Adipocyte (in vitro differentiated cells): ENCODE results near the gene PRDX5.
A peak's percentile ranks its signal among the peaks of the same experiment; 100 is the strongest.

Experiments
- DNase-seq: peaks from one replicate; pipeline ENCODE4 v3.0.0-alpha.2; 2015; ENCODE audit warnings: low read depth
- H3K27me3 ChIP-seq: replicated peaks from 2 replicates; pipeline ENCODE4 v1.7.0; 2013; ENCODE audit warnings: mild to moderate bottlenecking, low read length, moderate library complexity; ENCODE audit not compliant: control insufficient read depth, insufficient read depth
- H3K36me3 ChIP-seq: 2 replicates; pipeline ENCODE4 v1.7.0; 2013; ENCODE audit warnings: low read length, mild to moderate bottlenecking, moderate library complexity; ENCODE audit not compliant: control insufficient read depth, insufficient read depth, severe bottlenecking
- H3K4me1 ChIP-seq: 2 replicates; pipeline ENCODE4 v1.7.0; 2013; ENCODE audit warnings: mild to moderate bottlenecking, low read length, moderate library complexity; ENCODE audit not compliant: control insufficient read depth, insufficient read depth
- H3K4me3 ChIP-seq: 2 replicates; pipeline ENCODE4 v1.7.0; 2013; ENCODE audit warnings: mild to moderate bottlenecking, low read length, moderate library complexity
- H3K9ac ChIP-seq: 2 replicates; pipeline ENCODE4 v1.7.0; 2013; ENCODE audit warnings: mild to moderate bottlenecking, low read length, moderate library complexity
- H3K9me3 ChIP-seq: 2 replicates; pipeline ENCODE4 v1.7.0; 2013; ENCODE audit warnings: mild to moderate bottlenecking, low read length, moderate library complexity; ENCODE audit not compliant: control insufficient read depth

The PRDX5 gene

DNA sequence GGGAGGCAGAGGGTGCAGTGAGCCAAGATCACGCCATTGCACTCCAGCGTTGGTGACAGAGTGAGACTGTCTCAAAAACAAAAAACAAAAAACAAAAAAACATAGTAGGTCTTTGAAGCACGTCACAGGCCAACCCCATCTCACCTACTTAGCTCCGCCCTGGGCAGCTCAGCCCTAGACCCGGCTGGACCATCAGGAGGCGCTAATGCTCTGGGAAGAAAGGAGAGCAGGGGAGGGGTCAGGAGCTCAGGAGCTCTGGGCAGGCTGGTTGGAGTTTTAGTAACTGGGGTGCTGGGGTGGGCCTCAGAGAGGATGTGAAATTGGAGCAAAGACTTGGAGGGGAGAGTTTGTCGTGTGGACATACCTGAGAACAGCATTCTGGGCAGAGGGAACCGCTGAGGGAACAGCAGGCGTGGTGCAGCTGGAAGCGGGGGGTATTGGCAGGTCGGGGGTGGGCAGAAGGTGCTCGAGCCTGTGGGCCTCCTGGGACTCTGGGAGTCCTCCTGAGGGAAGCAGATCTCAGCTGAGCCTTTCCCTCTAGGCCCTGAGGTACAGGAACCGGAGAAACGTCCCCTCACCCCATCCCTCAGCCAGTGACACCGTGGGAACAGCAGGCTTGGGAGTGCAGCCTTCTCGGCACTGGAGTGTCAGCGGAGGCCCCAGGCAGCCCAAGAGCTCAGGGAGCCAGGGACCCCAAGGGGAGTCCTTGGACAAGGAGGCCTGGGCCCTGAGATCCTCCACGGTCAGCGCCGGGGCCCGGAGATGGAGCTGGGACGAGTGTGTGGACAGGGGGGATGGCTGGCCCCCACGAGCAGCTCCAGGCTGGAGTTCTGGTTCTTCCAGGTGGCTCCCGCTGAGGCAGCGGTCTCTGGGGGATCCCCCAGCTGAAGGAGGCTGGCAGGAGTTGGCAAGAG is 38.8 kb downstream of the PRDX5 start:
- peak; percentile 52 for DNase-seq

DNA sequence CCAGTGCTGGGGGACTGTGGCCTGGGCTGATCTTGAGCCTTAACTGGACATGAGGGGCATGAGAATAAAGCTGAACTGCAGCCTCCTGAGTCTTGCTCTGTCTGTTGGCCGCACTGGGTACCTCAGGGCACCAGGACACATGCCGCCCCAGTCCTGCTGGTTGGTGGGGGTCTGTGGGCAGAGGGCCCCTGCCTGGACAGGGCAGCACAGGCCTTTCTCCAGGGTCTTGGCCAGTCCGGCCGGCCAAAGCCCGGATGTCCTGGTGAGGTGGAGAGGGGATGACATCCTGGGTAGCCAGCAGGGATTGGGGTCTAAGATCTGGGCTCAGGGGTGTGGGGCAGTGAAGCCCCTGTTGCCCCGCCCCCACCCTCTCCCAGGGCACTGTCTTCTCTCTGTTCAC is 39.5 kb downstream of the PRDX5 start:
- no peak for DNase-seq
- Histone ChIP-seq H3K4me1 (peaks cover 37% of the 10 kb centered on the region), H3K36me3 (peaks cover 17% of the 10 kb centered on the region), H3K4me3 (no peak overlapping the region), H3K9me3 (no peaks in the 10 kb centered on the region), H3K27me3 (no peaks in the 10 kb centered on the region), H3K9ac (no peak overlapping the region)

More for the DNA sequence above, 38.8 kb downstream of the PRDX5 start:
- Histone ChIP-seq H3K9me3 (no peaks in the 10 kb centered on the region), H3K36me3 (peaks cover 10% of the 10 kb centered on the region), H3K4me3 (no peak overlapping the region), H3K9ac (no peak overlapping the region), H3K4me1 (peaks cover 37% of the 10 kb centered on the region), H3K27me3 (no peaks in the 10 kb centered on the region)

DNA sequence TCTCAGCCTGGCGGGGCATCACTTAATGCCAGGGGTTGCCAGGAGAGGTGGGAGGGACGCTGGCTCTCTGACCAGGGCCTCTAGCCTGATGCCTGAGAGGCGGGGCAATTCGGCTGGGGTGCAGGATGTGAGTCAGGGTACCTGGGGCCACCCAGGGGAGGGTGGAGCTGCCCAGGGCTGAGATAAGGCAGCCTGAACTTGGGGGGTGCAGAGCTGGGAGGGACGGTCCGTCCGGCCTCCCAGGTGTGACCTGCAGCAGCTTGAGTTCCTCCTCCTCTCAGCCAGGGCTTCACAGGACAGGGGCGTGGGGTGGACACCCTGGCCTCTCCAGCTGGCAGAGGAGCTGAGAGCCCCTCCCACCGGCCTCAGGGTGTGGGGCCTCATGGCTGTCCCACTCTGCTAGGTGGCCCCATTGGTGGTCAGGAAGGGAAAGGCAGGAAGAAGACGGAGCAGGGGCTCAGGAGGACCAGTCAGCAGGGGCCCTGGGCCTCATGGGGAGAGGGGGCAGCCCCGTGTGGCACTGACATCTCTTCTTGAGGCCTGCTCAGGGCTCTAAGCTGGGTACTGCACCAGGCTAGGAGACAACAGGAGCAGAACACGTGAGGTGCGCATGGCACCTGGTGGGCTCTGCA is 40.1 kb downstream of the PRDX5 start:
- Histone ChIP-seq H3K9ac (peak overlapping the region; percentile 98), H3K27me3 (no peaks in the 10 kb centered on the region), H3K36me3 (peaks cover 23% of the 10 kb centered on the region), H3K4me3 (peak overlapping the region; percentile 97), H3K9me3 (no peaks in the 10 kb centered on the region), H3K4me1 (peaks cover 37% of the 10 kb centered on the region)
- DNase-seq = peak; percentile 4

DNA sequence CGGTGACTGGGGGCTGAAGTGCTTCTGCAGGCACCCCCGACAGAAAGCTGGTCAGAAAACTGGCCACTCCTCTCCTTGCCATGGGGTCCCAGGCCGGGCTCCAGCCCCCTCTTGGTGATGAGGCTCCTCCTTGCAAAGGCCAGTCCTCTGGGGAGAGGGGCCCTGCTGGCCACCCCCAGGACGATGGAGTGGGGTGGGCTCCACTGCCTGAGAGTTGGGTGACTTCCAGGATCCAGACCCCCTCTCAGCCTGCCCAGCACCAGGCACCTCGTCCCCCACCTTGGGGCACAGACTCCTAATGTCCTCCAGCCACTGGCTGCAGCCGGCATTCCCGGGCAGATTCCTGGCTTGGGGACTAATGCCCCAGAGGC is 40.6 kb downstream of the PRDX5 start:
- Histone ChIP-seq H3K27me3 (no peaks in the 10 kb centered on the region), H3K9ac (peak overlapping the region; percentile 98), H3K36me3 (peaks cover 28% of the 10 kb centered on the region), H3K4me1 (peaks cover 37% of the 10 kb centered on the region), H3K4me3 (peak overlapping the region; percentile 97), H3K9me3 (no peaks in the 10 kb centered on the region)
- no peak for DNase-seq

DNA sequence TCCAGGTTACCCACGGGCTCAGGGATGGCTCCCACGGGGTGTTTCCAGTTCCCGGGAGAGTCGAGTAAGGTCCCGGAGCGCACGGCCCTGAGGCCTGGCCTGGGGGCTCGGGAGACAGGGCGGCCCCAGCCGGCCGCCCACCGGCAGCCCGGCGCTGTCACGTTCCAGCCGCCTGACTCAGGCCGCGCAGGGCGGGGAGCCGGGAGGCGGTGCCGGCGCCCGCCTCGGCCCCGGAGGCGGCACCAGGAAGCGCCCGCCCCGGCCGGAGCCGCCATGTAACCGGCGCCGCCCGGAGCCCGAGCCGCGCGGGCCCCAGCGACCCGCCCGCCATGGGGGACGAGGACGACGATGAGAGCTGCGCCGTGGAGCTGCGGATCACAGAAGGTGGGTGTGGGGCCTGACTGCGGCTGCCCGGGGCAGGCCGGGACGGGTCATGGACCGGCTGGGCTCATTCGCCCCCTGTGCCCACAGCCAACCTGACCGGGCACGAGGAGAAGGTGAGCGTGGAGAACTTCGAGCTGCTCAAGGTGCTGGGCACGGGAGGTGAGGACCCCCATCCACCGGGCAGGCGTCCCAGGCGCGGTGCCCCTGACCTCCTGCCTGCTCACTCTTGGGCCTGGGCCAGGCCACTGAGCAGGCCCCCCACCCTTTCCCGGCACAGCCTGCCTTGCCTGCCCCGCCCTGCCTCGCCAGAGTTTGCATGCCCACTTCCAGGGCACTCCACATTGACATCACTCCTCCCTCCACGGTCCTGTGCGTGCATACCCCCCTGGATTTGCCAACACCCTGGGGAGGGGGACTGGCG is 41.2 kb downstream of the PRDX5 start, which contains the start of gene RPS6KA4:
Gene RPS6KA4, plus strand, starts transcription at position 256 of the 805 bp plus-strand sequence. Its CDS starts 74 bp downstream, at position 330.
- peaks cover 34% of the 10 kb centered on the region for H3K36me3 ChIP-seq
- peak within 1 kb of the TSS; percentile 98 for H3K9ac ChIP-seq
- no peaks in the 10 kb centered on the region for H3K9me3 ChIP-seq
- H3K4me3 ChIP-seq = peak within 1 kb of the TSS; percentile 97
- H3K4me1 ChIP-seq = peaks cover 37% of the 10 kb centered on the region
- DNase-seq = peak; percentile 93
- no peaks in the 10 kb centered on the region for H3K27me3 ChIP-seq

DNA sequence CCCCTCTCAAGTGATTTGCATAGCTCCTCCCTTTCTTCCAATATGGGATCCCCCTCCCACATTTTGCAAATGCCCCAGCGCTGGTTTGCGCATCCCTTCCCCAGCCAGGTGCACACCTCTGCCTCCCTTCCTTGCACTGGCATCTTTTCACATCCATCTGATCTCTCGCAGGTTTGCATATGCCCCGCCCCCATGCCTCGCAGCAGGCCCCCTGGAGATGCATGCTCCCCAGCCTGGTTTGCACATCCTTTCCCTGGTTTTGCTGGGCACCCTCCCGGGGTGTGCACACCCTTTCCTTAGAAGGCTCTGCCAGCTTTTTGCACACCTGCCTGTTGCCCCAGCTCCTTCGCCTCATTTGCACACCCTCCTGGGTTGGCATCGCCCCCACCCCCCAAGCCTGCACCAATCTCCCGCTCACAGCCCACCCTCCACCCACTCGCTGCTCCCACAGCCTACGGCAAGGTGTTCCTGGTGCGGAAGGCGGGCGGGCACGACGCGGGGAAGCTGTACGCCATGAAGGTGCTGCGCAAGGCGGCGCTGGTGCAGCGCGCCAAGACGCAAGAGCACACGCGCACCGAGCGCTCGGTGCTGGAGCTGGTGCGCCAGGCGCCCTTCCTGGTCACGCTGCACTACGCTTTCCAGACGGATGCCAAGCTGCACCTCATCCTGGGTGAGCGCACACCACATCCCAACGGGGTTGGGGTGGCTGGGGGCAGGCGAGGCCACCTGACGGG is 42.0 kb downstream of the PRDX5 start:
- H3K9me3 ChIP-seq = no peaks in the 10 kb centered on the region
- H3K4me3 ChIP-seq = peak overlapping the region; percentile 97
- H3K36me3 ChIP-seq = peaks cover 38% of the 10 kb centered on the region
- no peak for DNase-seq
- peak overlapping the region; percentile 98 for H3K9ac ChIP-seq
- H3K27me3 ChIP-seq = no peaks in the 10 kb centered on the region
- H3K4me1 ChIP-seq = peaks cover 37% of the 10 kb centered on the region

DNA sequence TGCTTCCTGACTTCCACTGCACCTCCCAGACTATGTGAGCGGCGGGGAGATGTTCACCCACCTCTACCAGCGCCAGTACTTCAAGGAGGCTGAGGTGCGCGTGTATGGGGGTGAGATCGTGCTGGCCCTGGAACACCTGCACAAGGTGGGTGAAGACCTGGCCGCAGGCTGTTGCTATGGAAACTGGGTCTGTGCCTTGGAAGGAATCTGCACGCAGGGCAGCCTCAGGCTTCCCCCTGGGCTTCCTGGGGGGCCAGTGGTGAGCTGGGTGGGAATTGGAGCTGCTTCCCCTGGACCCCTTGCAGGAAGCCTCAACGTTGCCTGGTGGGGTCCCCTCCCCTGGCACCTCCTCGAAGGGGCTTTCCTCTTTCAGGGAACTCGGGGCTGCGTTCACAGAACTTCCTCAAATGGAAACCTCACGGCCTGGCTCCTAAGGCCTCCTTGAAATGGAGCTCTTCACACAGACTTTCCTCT is 42.6 kb downstream of the PRDX5 start:
- H3K4me1 ChIP-seq = peaks cover 33% of the 10 kb centered on the region
- DNase-seq = no peak
- peaks cover 43% of the 10 kb centered on the region for H3K36me3 ChIP-seq
- no peak overlapping the region for H3K9ac ChIP-seq
- H3K27me3 ChIP-seq = no peaks in the 10 kb centered on the region
- H3K4me3 ChIP-seq = no peak overlapping the region
- H3K9me3 ChIP-seq = no peaks in the 10 kb centered on the region

DNA sequence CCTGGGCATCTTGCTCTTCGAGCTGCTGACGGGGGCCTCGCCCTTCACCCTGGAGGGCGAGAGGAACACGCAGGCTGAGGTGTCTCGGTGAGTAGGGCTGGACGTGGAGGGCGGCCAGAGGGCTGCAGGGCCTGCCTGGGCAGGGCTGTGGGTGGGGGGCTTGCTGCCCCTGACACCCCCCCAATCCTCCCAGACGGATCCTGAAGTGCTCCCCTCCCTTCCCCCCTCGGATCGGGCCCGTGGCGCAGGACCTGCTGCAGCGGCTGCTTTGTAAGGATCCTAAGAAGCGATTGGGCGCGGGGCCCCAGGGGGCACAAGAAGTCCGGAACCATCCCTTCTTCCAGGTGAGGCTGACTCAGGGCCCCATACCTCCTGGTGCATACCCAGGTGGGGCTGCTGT is 43.7 kb downstream of the PRDX5 start:
- Histone ChIP-seq H3K4me1 (peaks cover 34% of the 10 kb centered on the region), H3K27me3 (no peaks in the 10 kb centered on the region), H3K9me3 (no peaks in the 10 kb centered on the region), H3K36me3 (peaks cover 54% of the 10 kb centered on the region), H3K9ac (no peak overlapping the region), H3K4me3 (no peak overlapping the region)
- no peak for DNase-seq

DNA sequence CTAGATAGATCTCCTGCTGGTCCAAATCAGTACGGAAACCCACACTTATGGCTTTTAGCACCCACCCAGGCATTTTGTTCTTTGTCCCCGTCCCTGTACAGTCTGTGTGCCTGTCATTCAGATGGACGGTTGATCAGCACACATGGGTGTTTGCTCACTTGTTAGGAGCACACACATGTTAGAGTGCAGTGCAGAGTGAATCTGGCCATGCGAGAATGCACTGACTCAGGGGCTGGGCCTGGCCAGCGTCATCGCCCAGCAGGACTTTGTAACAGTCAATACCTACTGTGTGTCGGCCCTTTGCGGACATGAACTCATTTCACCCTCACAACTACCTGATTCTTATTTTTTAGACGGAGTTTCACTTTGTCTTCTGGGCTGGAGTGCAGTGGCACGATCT is 44.4 kb downstream of the PRDX5 start:
- no peak for DNase-seq
- no peak overlapping the region for H3K9ac ChIP-seq
- peaks cover 35% of the 10 kb centered on the region for H3K4me1 ChIP-seq
- H3K36me3 ChIP-seq = peaks cover 58% of the 10 kb centered on the region
- no peak overlapping the region for H3K4me3 ChIP-seq
- H3K9me3 ChIP-seq = no peaks in the 10 kb centered on the region
- no peaks in the 10 kb centered on the region for H3K27me3 ChIP-seq

DNA sequence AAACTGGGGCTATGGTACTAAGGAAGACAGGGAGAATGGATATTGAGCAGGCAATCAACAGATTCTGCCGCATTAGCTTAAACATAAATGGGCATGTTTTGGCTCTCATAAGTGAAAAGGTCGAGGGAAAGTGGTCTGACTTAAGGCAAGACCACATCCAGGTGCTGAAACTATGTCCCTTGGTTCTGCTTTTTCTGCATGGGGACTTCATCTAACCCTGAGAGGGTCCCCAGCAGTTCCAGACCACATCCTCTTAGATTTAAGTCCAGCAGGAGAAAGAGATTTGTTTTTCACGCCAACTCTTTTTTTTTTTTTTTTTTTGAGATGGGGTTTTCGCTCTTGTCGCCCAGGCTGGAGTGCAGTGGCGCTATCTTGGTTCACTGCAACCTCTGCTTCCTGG is 46.5 kb downstream of the PRDX5 start:
- no peaks in the 10 kb centered on the region for H3K27me3 ChIP-seq
- H3K9ac ChIP-seq = no peak overlapping the region
- H3K36me3 ChIP-seq = peaks cover 67% of the 10 kb centered on the region
- H3K4me1 ChIP-seq = peaks cover 23% of the 10 kb centered on the region
- no peaks in the 10 kb centered on the region for H3K9me3 ChIP-seq
- H3K4me3 ChIP-seq = no peak overlapping the region
- DNase-seq = no peak
